Right renal pelvis (tissue), 4 donors: Measurements from ENCODE around the gene EMX1. TPM values are rescaled to one million over a fixed set of nuclear protein-coding genes. Genes with fewer than 3 reads are reported as not detected.

Experiments
- DNase-seq, 4 donors: peaks; one replicate each; pipeline ENCODE4 v3.0.0-alpha.2; 2013; ENCODE audit warnings: low read depth in 4 of 4, low spot score in 3 of 4, missing footprints in 1 of 4
- polyA plus RNA-seq, 4 donors: library from polyadenylated mRNA; unstranded; fragments of 120-200 nt; gene quantifications; one replicate each; pipeline ENCODE4 v1.2.1, GENCODE V29; 2013; ENCODE audit not compliant: insufficient read length in 4 of 4

Gene EMX1
- polyA plus RNA-seq, 4 donors: 38.7 to 52.2 (median 49.7) TPM

DNA sequence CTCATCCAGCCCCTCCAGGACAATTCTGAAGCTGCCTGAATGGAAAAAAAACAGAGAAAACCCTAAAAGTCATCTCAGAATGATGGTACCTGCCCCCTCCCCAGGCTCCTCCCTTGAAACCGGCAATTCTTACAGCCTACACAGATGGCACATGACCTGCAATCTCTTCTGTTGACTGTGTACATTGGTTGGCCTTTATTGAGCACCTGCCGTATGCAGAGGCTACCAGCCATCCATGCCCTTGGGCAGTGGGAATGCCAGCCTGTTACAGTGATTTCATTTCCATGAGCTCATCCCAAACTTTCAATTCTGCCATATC is 57.1 kb downstream of the EMX1 start:
- DNase-seq: no peak

DNA sequence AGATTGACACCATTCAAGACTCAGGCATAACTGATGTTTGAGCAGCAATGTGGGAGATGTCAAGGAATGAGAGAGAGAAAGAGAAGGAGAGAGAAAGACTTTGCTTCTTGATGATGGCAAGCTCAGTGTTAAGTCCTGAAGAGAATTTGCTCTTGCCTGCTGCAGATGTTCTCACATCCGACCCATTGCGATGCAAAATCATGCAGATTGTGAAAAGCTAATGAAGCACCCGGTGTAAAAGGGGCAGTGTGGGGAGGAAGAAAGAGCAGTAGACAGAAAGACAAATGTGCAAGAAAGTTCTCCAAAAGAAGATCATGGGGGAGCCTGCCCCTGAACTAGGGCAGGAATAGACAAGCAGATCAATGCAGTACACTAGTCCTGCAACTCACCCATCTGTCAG is 57.7 kb downstream of the EMX1 start:
- DNase-seq: no peak

DNA sequence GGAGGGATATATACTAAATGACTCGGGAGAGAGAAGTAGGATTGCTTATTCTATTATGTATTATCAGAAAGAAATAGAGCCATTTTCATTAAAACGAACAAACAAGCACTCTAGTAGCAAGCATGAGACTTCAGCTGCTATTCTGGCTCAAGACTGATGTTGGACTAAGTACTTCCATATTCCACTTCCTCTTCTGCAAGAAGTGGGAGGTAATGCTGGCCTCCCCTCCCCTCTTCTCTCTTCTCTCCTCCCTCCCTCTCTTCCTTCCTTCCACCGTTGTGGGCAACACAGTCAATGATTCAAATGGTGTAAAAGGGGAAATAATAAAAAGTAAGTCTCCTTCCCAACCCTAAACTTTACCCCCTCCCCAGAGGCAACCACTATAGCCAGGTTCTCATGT is 62.6 kb downstream of the EMX1 start:
- no peak for DNase-seq

DNA sequence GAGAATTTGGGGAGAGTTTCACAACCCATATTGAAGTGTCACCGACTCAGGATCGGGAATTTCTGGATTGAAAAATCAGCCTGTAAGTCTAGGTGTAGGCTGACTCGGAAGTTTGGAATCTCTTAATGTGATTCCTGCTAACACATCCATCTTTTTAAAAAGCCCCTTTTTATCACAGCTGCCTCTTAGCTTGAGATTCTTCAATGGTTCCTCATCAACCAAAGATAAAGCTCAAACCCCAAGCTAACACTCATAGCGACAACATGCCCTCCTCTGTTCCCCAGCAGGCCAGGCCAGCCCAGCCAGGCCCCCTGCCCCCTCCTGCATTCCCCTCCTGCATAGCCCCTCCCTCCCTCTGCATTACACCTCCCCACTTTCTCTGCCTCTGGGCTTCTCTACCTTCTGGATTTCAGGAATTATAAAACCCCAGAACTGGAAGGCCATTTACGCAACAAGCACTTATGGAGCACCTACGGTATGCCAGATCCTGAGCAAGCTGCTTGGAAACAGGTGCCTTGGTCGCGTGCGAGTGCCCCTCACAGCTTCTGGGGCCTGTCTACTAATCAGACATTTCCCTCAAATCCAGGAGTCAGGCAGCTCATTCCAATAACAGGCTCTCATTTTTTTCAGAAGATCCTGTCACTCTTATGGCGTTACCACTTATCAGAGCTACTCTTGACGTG is 63.4 kb downstream of the EMX1 start:
- no peak for DNase-seq

DNA sequence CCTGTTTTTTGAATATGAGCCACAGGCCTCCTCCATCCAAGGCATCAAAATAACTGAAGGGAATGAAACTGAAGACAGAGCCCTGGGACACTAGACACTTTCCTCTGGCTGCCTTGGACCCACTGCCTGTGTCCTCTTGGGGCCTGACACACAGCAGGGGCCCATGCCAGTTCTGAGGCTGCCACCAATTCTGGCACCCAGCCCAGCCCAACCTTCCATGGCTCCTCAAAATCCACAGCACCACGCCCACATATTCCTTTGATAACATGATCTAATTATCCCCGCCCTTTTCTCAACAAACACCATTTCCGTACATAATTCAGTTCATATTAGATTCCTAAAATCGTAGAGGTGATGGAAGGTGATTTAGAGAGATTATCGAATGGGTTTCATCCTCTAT is 64.2 kb downstream of the EMX1 start:
- DNase-seq: no peak

DNA sequence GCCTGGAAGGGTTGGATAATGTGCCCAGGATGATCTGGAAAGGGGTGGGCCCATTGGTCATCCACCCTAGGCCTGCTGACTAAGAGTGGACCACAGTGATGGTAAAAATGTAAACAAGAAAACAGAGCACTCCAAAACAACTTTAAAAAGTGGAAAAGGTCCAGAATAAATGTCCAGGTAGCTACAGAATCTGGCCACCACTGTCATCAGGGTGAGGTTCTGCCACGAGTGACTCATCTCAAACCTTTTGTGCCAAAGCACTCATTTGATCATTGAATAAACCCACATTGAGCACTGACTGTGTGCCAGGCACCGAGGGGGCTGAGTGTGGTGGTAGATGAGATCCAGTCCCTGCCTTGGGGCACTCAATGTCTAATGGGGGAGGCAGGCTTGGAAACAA is 64.9 kb downstream of the EMX1 start:
- DNase-seq: no peak

DNA sequence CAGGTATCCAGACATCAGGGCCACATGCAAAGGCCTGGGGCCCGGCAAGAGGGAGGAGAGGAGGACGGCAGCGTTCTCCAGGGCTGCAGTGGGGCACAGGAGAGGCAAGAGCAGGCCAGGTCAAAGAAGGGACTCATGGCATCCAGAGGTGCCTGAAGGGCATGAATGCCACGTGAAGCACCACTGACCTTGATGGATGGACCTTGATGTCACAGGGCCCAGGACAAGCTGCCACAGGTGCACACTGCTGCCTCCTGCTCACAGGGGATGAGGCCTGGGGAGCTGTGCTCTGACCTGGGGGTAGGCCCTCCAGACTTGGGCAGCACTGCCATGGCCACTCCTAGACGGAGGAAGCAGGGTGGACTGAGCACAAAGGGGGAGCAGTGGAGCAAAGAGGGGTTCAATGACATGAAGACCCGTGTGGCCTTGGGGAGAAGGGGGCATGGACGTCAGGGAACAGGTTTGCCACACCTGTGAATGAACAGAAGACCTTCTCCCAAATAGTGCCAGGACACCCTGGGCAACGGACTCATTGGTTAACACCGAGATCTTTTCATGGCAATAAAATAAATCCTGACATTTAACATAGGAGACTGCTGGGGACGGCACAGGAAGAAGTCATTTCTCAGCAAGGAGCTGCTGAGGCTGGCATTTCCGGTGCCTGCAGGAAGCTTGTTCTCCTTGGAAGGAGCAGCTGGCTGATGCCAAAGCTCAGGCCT is 65.6 kb downstream of the EMX1 start:
- DNase-seq: no peak

DNA sequence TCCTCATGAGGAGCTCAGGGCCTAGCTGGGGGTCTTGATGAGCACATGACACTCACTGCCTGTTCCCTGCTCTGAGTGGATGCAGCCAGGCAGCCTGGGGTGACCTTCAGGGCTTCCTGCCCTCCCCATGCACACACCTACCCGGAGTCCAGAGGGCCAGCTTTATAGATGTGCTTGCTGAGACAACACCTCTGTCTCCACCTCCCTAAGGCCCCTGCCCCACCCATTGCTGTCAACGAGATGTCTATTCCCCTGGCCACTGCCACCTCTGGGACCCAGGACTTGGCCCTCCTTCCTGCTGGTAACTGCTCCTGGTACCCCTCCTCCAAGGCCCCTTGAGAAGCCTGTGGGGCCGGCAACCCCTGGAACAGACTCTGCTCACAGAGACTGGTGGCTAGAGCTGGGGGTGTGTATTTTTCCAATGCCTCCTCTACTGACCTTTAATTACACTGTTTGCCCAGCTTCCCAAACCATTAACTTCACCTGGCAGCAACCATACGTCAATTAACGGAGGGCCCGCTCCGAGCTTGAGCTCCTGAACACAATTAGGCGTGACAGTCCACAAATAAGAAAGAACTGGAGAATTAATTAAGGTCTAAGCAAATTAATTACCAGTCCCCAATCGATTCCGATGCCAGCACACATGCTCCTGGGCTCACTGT is 66.3 kb downstream of the EMX1 start:
- DNase-seq: no peak

DNA sequence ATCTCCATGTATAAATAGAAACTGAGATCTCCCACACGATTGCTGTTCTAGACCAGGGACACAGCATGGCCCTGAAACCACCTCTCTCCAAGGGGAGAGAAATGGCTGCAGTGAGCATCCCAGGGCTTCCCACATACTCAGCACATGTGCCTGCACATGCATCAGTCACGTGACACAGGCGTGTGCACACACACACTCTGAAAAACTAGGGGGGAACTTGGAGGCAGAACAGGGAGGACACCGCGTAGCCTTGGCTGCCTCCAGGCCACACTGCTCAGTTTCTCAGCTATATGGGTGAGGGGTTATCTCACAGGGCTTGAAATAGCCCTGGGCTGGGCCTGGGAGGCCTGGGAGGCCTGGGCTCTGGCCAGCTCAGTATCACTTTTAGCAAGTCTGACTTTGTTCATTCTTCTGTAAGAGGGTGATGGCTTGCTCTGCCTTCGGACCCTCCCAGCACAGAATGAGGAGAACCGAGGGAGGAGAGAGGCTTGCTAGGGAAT is 66.9 kb downstream of the EMX1 start:
- no peak for DNase-seq

Other genes starting within 250 kb of the EMX1 start
- gene EXOC6B, start 91.5 kb upstream of the EMX1 start, polyA plus RNA-seq: 10 to 100 TPM; 20.8 to 25.5 (median 23.7) TPM
- 10 to 100 TPM; 11.5 to 13.4 (median 12.3) TPM for gene SPR, start 30.1 kb upstream of the EMX1 start, polyA plus RNA-seq
- gene SFXN5, start 154.2 kb downstream of the EMX1 start, polyA plus RNA-seq: 10 to 100 TPM; 25.9 to 32.6 (median 26.9) TPM
- 10 to 100 TPM; 37.8 to 46.5 (median 44.6) TPM for gene RAB11FIP5, start 195.4 kb downstream of the EMX1 start, polyA plus RNA-seq